H9 (cell line): ENCODE measurements around the gene LGALS7. TPM values are rescaled to one million over a fixed set of nuclear protein-coding genes. Genes with fewer than 3 reads are reported as not detected.

Experiments
- DNase-seq: peaks from one replicate; pipeline ENCODE4 v3.0.0-alpha.2; 2017
- H2AFZ ChIP-seq: one replicate; pipeline ENCODE4 v1.6.1; 2013; ENCODE audit warnings: mild to moderate bottlenecking, low read length, control low read depth, moderate library complexity
- H2AK5ac ChIP-seq: 2 replicates; pipeline ENCODE4 v1.6.1; 2013; ENCODE audit warnings: low read length, control low read depth, mixed read lengths; ENCODE audit not compliant: insufficient read length
- H2BK120ac ChIP-seq: one replicate; pipeline ENCODE4 v1.6.1; 2013; ENCODE audit warnings: low read depth, mild to moderate bottlenecking, low read length, control low read depth, inconsistent platforms; ENCODE audit not compliant: poor library complexity, severe bottlenecking
- H2BK12ac ChIP-seq: 2 replicates; pipeline ENCODE4 v1.6.1; 2013; ENCODE audit warnings: low read length, control low read depth, mixed read lengths, low read depth; ENCODE audit not compliant: insufficient read length
- H2BK15ac ChIP-seq: 2 replicates; pipeline ENCODE4 v1.6.1; 2013; ENCODE audit warnings: low read depth, low read length, control low read depth
- H2BK20ac ChIP-seq: one replicate; pipeline ENCODE4 v1.6.1; 2013; ENCODE audit warnings: low read depth, mild to moderate bottlenecking, low read length, control low read depth, inconsistent platforms; ENCODE audit not compliant: poor library complexity, severe bottlenecking
- H2BK5ac ChIP-seq: 2 replicates; pipeline ENCODE4 v1.6.1; 2013; ENCODE audit warnings: low read length, control low read depth, mixed read lengths; ENCODE audit not compliant: insufficient read length
- H3K14ac ChIP-seq: 2 replicates; pipeline ENCODE4 v1.6.1; 2013; ENCODE audit warnings: low read length, control low read depth; ENCODE audit not compliant: insufficient read depth
- H3K18ac ChIP-seq: 2 replicates; pipeline ENCODE4 v1.6.1; 2013; ENCODE audit warnings: low read depth, mild to moderate bottlenecking, mixed read lengths, low read length, control low read depth; ENCODE audit not compliant: insufficient read length
- H3K23ac ChIP-seq: 2 replicates; pipeline ENCODE4 v1.6.1; 2013; ENCODE audit warnings: low read length, control low read depth, mixed read lengths, low read depth; ENCODE audit not compliant: insufficient read length
- H3K23me2 ChIP-seq: 2 replicates; pipeline ENCODE4 v1.6.1; 2013; ENCODE audit warnings: low read depth, mild to moderate bottlenecking, mixed read lengths, low read length, control low read depth; ENCODE audit not compliant: insufficient read length, poor library complexity, severe bottlenecking
- H3K27ac ChIP-seq: 2 replicates; pipeline ENCODE4 v1.5.1; 2013; ENCODE audit warnings: low read length, control low read depth, mixed read lengths, low read depth; ENCODE audit not compliant: insufficient read length
- H3K27me3 ChIP-seq: 2 replicates; pipeline ENCODE4 v1.6.1; 2013; ENCODE audit warnings: low read length, control low read depth, inconsistent platforms; ENCODE audit not compliant: insufficient read depth
- H3K4ac ChIP-seq: 2 replicates; pipeline ENCODE4 v1.6.1; 2013; ENCODE audit warnings: low read depth, mild to moderate bottlenecking, control low read depth, inconsistent platforms, low read length, moderate library complexity
- H3K4me1 ChIP-seq: 2 replicates; pipeline ENCODE4 v1.6.1; 2013; ENCODE audit warnings: low read length, control low read depth, inconsistent platforms; ENCODE audit not compliant: insufficient read depth
- H3K4me2 ChIP-seq: 2 replicates; pipeline ENCODE4 v1.6.1; 2013; ENCODE audit warnings: low read length, control low read depth, mixed read lengths; ENCODE audit not compliant: insufficient read length, insufficient read depth
- H3K56ac ChIP-seq: 2 replicates; pipeline ENCODE4 v1.6.1; 2013; ENCODE audit warnings: low read depth, mild to moderate bottlenecking, mixed read lengths, low read length, control low read depth; ENCODE audit not compliant: insufficient read length
- H3K79me1 ChIP-seq: 2 replicates; pipeline ENCODE4 v1.6.1; 2013; ENCODE audit warnings: low read depth, mild to moderate bottlenecking, moderate library complexity, low read length, control low read depth, inconsistent platforms; ENCODE audit not compliant: insufficient read depth, poor library complexity, severe bottlenecking
- H3K79me2 ChIP-seq: 2 replicates; pipeline ENCODE4 v1.6.1; 2013; ENCODE audit warnings: low read length, control low read depth, inconsistent platforms; ENCODE audit not compliant: insufficient read depth
- H3K9ac ChIP-seq: 2 replicates; pipeline ENCODE4 v1.6.1; 2013; ENCODE audit warnings: low read length, control low read depth, mixed read lengths; ENCODE audit not compliant: insufficient read length; ENCODE audit errors: extremely low read depth
- H3K9me3 ChIP-seq: one replicate; pipeline ENCODE4 v1.6.1; 2013; ENCODE audit warnings: low read depth, low read length, inconsistent platforms; ENCODE audit not compliant: control insufficient read depth
- H3T11ph ChIP-seq: one replicate; pipeline ENCODE4 v1.6.1; 2013; ENCODE audit warnings: mild to moderate bottlenecking, low read length, control low read depth, inconsistent platforms
- H4K20me1 ChIP-seq: one replicate; pipeline ENCODE4 v1.6.1; 2013; ENCODE audit not compliant: control insufficient read depth, insufficient read length, insufficient read depth
- H4K5ac ChIP-seq: 2 replicates; pipeline ENCODE4 v1.6.1; 2013; ENCODE audit warnings: low read depth, mild to moderate bottlenecking, mixed read lengths, low read length, control low read depth; ENCODE audit not compliant: insufficient read length
- H4K8ac ChIP-seq: replicated peaks from 2 replicates; pipeline ENCODE4 v1.6.1; 2013; ENCODE audit warnings: low read length, control low read depth, mixed read lengths, low read depth; ENCODE audit not compliant: insufficient read length
- H4K91ac ChIP-seq: 2 replicates; pipeline ENCODE4 v1.6.1; 2013; ENCODE audit warnings: low read depth, mild to moderate bottlenecking, moderate library complexity, mixed read lengths, low read length, control low read depth; ENCODE audit not compliant: insufficient read length
- H3K27ac Mint-ChIP-seq, 3 experiments: 2 replicates in 2 of 3; 3 replicates in 1 of 3; pipeline ENCODE4 v1.8.0; 2020 to 2021; ENCODE audit warnings: mixed read lengths in 3 of 3, mild to moderate bottlenecking in 1 of 3, moderate library complexity in 1 of 3
- H3K27me3 Mint-ChIP-seq: 2 replicates; pipeline ENCODE4 v1.8.0; 2021; ENCODE audit warnings: low read depth, mild to moderate bottlenecking, moderate library complexity, mixed read lengths
- H3K36me3 Mint-ChIP-seq, 3 experiments: 2 replicates in 2 of 3; 3 replicates in 1 of 3; pipeline ENCODE4 v1.8.0; 2020 to 2021; ENCODE audit warnings: low read depth in 3 of 3, mixed read lengths in 3 of 3; ENCODE audit not compliant: insufficient read depth in 1 of 3
- H3K4me1 Mint-ChIP-seq, 2 experiments: 2 replicates each; pipeline ENCODE4 v1.8.0; 2020; ENCODE audit warnings: mixed read lengths in 2 of 2
- H3K4me3 Mint-ChIP-seq, 2 experiments: 2 replicates in 1 of 2; 3 replicates in 1 of 2; pipeline ENCODE4 v1.8.0; 2020 to 2021; ENCODE audit warnings: mild to moderate bottlenecking in 2 of 2, mixed read lengths in 2 of 2, moderate library complexity in 1 of 2
- H3K9me3 Mint-ChIP-seq, 2 experiments: 2 replicates in 1 of 2; 3 replicates in 1 of 2; pipeline ENCODE4 v1.8.0; 2020; ENCODE audit warnings: mild to moderate bottlenecking in 2 of 2, mixed read lengths in 2 of 2, moderate library complexity in 1 of 2
- WGBS: extraction: QIAGEN DNeasy Blood & Tissue Kit; methylation state at CpG from one replicate; pipeline ENCODE4 v1.1.7; 2013; ENCODE audit warnings: missing lambda C conversion rate, low lambda C conversion rate, mixed read lengths; ENCODE audit not compliant: insufficient read length; ENCODE audit errors: extremely low coverage; 5-methylcytosine and 5-hydroxymethylcytosine counted together
- total RNA-seq: library from RNA; stranded (reverse); gene quantifications from 2 replicates; pipeline ENCODE4 v1.2.1, GENCODE V29; 2021
- TF ChIP-seq, protein P1 (sequence below): fragments of 200-600 bp; sonication (generic); conservative IDR thresholded peaks from 3 replicates; pipeline ENCODE4 v1.8.0; 2021; ENCODE audit warnings: antibody characterized with exemption, mild to moderate bottlenecking

Gene LGALS7
- total RNA-seq, 1 experiment from 2014 or later: not detected

DNA sequence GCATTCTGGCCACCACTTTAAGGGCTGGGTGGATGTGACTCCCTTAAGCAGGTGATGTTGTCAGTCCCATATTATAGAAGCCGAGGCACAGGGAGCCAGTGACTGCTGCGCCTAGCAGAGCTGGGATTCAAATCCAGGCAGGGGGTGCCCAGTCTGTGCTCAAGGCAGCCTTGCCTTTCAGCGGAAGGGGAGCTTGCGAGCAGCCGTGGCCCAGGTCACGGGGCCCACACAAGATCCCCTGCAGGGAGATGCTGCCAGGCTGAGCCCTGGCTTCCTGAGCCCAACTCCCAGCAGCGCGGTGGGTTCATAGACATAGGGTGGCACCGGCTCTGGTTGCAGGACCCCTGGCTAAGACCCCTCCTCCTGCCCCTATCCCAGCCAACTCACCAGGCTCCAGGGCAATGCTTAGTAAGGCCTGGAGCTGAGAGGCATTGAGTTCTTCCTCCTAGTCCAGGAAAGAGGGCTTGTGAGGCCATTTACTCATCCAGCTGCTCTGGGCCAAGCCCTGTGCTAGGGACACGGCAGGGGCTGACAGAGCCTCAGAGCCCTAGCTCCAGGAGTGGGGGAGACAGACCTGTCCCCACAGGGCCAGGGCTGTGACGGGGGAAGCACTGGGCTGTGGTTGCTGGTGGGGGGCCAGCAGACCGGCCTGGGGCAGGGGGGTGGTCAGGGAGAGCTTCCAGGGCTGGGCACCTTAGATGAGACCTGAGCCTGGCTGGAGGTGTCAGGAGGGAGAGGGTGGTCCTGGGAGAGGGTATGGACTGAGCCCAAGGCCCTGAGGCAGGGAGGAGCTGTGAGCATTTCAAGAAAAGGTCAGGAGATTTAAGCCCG is 38.7 kb downstream of the LGALS7 start:
- WGBS: no CpG with 5 or more reads among the region's 13 CpGs
- no peak overlapping the region for H3K27ac ChIP-seq
- H3K27me3 Mint-ChIP-seq: peaks cover 21% of the 10 kb centered on the region

More for the DNA sequence above, 38.7 kb downstream of the LGALS7 start:
- Histone ChIP-seq H3K9me3 (no peaks in the 10 kb centered on the region), H3K4me2 (peak overlapping the region; percentile 65), H3K4me1 (no peaks in the 10 kb centered on the region; the same call in 1 of the 2 replicates), H2BK20ac (no peak overlapping the region), H4K8ac (no peak overlapping the region), H3K18ac (no peak overlapping the region), H3K14ac (no peak overlapping the region), H4K20me1 (no peaks in the 10 kb centered on the region), H3K4ac (no peak overlapping the region), H2AFZ (no peak overlapping the region), H4K5ac (no peak overlapping the region), H2BK15ac (no peak overlapping the region), H3K27me3 (no peaks in the 10 kb centered on the region; the same call in 1 of the 2 replicates), H2BK12ac (no peak overlapping the region), H4K91ac (no peak overlapping the region), H2AK5ac (no peak overlapping the region), H3K23ac (no peak overlapping the region), H3K79me2 (no peaks in the 10 kb centered on the region), H3K56ac (no peak overlapping the region), H3T11ph (no peak overlapping the region), H3K79me1 (no peaks in the 10 kb centered on the region), H3K9ac (no peak overlapping the region), H3K23me2 (peaks cover 8% of the 10 kb centered on the region), H2BK5ac (no peak overlapping the region), H2BK120ac (no peak overlapping the region)
- H3K4me1 Mint-ChIP-seq: peaks cover 4 to 13% of the 10 kb centered on the region in 2 experiments
- H3K9me3 Mint-ChIP-seq: no peaks in the 10 kb centered on the region; a peak in 1 of 5 replicates
- peak; percentile 39 for DNase-seq
- TF ChIP-seq, protein P1, sequence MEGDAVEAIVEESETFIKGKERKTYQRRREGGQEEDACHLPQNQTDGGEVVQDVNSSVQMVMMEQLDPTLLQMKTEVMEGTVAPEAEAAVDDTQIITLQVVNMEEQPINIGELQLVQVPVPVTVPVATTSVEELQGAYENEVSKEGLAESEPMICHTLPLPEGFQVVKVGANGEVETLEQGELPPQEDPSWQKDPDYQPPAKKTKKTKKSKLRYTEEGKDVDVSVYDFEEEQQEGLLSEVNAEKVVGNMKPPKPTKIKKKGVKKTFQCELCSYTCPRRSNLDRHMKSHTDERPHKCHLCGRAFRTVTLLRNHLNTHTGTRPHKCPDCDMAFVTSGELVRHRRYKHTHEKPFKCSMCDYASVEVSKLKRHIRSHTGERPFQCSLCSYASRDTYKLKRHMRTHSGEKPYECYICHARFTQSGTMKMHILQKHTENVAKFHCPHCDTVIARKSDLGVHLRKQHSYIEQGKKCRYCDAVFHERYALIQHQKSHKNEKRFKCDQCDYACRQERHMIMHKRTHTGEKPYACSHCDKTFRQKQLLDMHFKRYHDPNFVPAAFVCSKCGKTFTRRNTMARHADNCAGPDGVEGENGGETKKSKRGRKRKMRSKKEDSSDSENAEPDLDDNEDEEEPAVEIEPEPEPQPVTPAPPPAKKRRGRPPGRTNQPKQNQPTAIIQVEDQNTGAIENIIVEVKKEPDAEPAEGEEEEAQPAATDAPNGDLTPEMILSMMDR: no peak
- H3K36me3 Mint-ChIP-seq: peaks cover 13 to 28% (median 26%) of the 10 kb centered on the region in 3 experiments
- peak overlapping the region; percentile 76 to 86 for H3K4me3 Mint-ChIP-seq
- peak overlapping the region in 1 of 3 experiments; percentile 89; a peak in 1 of 7 replicates for H3K27ac Mint-ChIP-seq
